ENCODE measurements around the gene MAML3.

The MAML3 gene

GRCh38 chr4:139986689-139987501, 167.1 kb downstream of the MAML3 start:
- DNase-seq, result no peak

- no peak for DNase-seq
These were observed 167.9 kb downstream of the MAML3 start for GRCh38 chr4:139986106-139986505.

GRCh38 chr4:139985401-139985800, 168.6 kb downstream of the MAML3 start:
- no peak for DNase-seq

- no peak for DNase-seq
These were observed 169.5 kb downstream of the MAML3 start for GRCh38 chr4:139984471-139984870.

GRCh38 chr4:139978692-139979091, 175.3 kb downstream of the MAML3 start:
- DNase-seq, result no peak

- DNase-seq, result no peak
These were observed 176.0 kb downstream of the MAML3 start for GRCh38 chr4:139977838-139978609.

GRCh38 chr4:139975830-139976272, 178.1 kb downstream of the MAML3 start:
- DNase-seq, result no peak

GRCh38 chr4:139973616-139974015, 180.4 kb downstream of the MAML3 start:
- peak; percentile 71 for DNase-seq

- DNase-seq, result peak; percentile 30
These were observed 181.0 kb downstream of the MAML3 start for GRCh38 chr4:139973015-139973414.

- DNase-seq, result no peak
These were observed 181.7 kb downstream of the MAML3 start for GRCh38 chr4:139972305-139972704.

GRCh38 chr4:139971111-139971510, 182.9 kb downstream of the MAML3 start:
- no peak for DNase-seq

GRCh38 chr4:139969635-139970266, 184.2 kb downstream of the MAML3 start:
- no peak for DNase-seq

- no peak for DNase-seq
These were observed 185.2 kb downstream of the MAML3 start for GRCh38 chr4:139968831-139969230.

- no peak for DNase-seq
These were observed 187.6 kb downstream of the MAML3 start for GRCh38 chr4:139966383-139966782.

- no peak for DNase-seq
These were observed 188.2 kb downstream of the MAML3 start for GRCh38 chr4:139965789-139966188.

- no peak for DNase-seq
These were observed 190.3 kb downstream of the MAML3 start for GRCh38 chr4:139963708-139964107.

GRCh38 chr4:139962130-139962684, 191.8 kb downstream of the MAML3 start:
- DNase-seq, result no peak

GRCh38 chr4:139961344-139961946, 192.5 kb downstream of the MAML3 start:
- DNase-seq, result no peak

- DNase-seq, result no peak
These were observed 194.6 kb downstream of the MAML3 start for GRCh38 chr4:139959396-139959795.

GRCh38 chr4:139958739-139959098, 195.3 kb downstream of the MAML3 start:
- peak; percentile 22 for DNase-seq

- DNase-seq, result no peak
These were observed 195.8 kb downstream of the MAML3 start for GRCh38 chr4:139957986-139958738.

- DNase-seq, result no peak
These were observed 196.9 kb downstream of the MAML3 start for GRCh38 chr4:139957065-139957464.

All from NCI-H2227 treated with DMSO at 0.1 percent for 48 hours (cell line).